Measurements from ENCODE around the gene ADAMTS17.

The ADAMTS17 gene

DNA sequence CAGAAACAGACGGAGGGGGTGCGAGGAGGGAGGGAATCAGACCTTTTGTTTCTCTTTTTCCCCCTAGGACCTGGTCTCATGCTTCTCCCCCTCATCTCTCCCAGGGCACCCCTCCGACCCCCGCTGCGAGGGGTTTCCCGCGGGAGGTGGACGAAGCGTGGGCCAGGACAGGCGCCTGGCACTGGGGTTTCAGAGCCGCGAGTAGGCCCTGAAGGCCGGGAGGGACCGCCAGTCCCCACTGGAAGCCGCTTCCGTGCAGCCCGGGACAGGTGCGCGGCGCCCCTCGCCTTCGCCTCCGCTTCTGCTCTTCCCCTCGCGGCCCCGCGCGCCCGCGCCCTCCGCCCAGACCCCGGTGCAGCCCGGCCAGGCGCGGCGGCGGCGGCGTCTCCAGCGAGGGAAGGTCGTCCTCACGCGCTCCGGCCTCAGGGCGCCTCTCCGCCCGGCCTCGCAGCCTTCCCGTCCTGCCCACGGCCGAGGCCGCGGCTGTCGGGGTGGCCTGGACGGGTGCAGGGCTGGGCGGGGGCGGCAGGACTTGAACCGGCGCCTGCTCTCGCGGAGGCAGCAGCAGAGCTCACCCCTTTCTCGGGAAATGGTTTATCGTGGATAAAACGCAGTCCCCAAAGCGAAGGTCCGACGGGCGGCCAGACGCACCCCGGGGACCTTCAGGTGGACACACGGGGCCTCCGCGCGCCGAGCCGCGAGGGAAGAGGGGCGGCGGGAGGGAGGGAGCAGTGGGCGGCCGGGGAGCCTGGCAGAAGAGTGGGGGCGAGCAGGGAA, 31.5 kb upstream of the ADAMTS17 start:
- no peak for DNase-seq (ENCODE audit: low read depth)
- TF ChIP-seq, protein P1, sequence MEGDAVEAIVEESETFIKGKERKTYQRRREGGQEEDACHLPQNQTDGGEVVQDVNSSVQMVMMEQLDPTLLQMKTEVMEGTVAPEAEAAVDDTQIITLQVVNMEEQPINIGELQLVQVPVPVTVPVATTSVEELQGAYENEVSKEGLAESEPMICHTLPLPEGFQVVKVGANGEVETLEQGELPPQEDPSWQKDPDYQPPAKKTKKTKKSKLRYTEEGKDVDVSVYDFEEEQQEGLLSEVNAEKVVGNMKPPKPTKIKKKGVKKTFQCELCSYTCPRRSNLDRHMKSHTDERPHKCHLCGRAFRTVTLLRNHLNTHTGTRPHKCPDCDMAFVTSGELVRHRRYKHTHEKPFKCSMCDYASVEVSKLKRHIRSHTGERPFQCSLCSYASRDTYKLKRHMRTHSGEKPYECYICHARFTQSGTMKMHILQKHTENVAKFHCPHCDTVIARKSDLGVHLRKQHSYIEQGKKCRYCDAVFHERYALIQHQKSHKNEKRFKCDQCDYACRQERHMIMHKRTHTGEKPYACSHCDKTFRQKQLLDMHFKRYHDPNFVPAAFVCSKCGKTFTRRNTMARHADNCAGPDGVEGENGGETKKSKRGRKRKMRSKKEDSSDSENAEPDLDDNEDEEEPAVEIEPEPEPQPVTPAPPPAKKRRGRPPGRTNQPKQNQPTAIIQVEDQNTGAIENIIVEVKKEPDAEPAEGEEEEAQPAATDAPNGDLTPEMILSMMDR (IDR thresholded peaks at IDR 0.05; ENCODE audit: low read length, missing control alignments): no peak
- H3K4me3 ChIP-seq (replicated peaks; ENCODE audit: low read depth, low read length): no peak overlapping the region

DNA sequence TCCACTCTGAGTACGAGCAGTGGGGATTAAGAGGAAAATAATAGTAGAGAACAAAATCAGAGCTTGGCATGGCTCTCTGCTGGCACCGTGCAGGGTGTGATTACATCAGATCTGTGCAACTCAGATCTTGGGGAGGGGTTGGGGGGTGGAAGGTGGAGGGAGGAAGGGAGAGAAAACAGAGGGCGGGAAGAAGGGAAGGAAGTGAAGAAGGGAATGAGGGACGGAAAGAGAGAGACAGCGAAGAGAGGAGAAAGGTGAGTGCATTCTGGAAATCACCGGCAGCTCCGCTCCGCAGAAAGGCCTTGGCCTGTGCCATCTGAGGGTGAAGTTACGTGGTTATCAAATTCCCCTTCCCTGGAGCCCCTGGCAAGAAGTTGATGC, 31.0 kb upstream of the ADAMTS17 start:
- no peak overlapping the region for H3K4me3 ChIP-seq (replicated peaks; ENCODE audit: low read depth, low read length)
- TF ChIP-seq, protein P1 (IDR thresholded peaks at IDR 0.05; ENCODE audit: low read length, missing control alignments): no peak
- DNase-seq (ENCODE audit: low read depth): no peak

DNA sequence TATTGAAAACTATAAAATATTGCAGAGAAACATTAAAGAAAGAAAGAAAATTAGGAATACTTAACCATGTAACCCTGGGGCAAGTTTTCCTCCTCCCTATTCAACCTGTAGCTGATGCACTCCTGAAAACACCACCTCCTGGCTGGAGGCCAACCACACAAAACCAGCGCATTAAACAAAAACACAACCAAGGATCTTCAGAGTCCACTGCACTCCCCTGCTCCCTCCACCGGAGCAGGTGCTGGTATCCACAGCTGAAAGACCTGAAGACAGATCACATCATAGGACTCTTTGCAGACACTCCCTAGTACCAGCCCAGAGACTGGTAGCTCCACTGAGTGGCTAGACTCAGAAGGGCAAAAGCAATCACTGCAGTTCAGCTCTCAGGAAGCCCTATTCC, 13.6 kb upstream of the ADAMTS17 start:
- H3K4me3 ChIP-seq (replicated peaks; ENCODE audit: low read depth, low read length): no peak overlapping the region
- no peak for DNase-seq (ENCODE audit: low read depth)
- TF ChIP-seq, protein P1 (IDR thresholded peaks at IDR 0.05; ENCODE audit: low read length, missing control alignments): no peak

DNA sequence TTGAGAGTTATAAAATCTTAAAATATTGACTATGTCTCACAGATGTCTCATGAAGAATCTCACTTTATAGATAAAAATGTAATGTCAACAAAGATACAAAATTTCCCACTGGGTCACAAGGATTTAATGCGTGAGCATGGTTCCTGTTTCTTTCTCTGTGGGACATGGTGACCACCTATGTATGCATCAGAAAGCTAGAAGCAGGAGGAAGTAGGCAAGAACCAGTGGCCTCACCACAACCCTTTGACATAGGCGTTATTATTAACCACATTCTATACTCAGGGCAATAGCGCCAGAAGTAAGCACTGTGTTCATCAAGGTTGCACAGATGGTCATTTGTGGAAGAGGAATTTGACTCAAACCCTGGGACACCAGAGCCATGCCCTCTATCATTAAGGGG, 11.7 kb upstream of the ADAMTS17 start:
- no peak for DNase-seq (ENCODE audit: low read depth)
- H3K4me3 ChIP-seq (replicated peaks; ENCODE audit: low read depth, low read length): no peak overlapping the region
- TF ChIP-seq, protein P1 (IDR thresholded peaks at IDR 0.05; ENCODE audit: low read length, missing control alignments): no peak

DNA sequence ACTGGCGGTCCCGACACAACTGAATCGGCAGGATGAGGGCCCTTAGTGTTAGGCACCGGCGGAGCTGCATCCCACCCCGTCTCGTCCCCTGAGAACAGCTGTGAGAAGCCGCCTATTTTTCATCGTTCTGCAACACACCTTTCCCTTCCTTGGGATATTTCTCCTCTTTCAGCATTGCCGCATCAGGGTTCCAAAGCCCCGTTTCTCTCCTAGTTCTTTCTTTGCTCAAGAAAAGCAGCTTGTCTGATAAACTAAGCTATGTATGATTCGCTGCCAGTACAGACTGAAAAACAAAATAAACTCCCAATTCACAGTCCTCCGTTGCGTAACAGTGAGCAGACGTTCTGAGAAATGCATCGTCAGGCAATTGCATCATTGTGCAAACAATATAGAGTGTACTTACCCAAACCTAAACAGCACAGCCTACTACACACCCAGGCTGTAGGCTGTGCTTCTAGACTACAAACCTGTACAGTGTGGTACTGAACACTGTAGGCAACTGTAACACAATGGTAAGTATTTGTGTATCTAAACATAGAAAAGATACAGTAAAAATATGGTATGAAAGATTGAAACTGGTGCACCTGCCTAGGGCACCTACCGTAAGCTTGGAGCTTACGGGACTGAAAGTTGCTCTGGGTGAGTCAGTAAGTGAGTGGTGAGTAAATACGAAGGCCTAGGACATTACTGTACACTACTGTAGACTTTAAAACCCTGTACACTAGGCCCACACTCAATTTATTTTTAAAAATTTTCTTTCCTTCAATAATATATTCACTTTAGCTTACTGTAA, 8.9 kb upstream of the ADAMTS17 start:
- peak; percentile 94 for DNase-seq (ENCODE audit: low read depth)
- H3K4me3 ChIP-seq (replicated peaks; ENCODE audit: low read depth, low read length): peak overlapping the region; percentile 76
- TF ChIP-seq, protein P1 (IDR thresholded peaks at IDR 0.05; ENCODE audit: low read length, missing control alignments): no peak

DNA sequence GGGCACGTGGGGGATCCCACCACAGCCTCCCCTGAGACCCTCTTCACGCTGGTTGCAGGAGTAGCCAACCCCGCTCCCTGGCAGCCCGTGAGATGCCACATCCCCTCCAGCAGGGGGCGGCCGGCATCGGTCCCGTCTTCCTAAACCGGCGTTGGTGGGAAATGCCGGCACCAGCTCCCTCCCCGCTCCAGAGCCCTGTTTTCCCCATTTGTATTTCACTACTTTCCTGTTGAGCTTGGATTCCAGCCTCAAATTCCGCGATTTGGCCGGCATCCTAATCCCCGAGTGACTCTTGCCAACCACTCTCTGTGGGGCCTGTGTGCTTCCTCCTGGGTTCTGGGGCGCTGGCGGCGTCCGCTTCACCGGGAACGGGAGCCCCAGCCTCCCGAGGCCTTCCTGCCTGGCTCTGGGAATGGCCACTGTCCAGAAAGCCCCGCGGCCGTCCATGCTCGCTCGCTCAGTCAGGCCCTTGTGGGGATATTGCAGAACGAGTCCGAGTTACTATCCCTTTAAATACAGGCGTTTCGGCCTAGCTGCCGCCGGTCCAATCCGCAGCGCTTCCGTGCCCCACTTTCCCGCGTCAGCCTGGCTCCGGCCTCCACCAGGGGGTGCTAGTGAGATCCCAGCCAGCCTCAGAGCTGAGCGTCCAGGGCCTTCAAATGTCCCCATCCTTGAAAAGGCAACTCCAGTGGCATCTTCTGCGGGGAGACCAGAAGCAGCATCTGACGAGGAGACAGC, 8.1 kb upstream of the ADAMTS17 start:
- H3K4me3 ChIP-seq (replicated peaks; ENCODE audit: low read depth, low read length): peak overlapping the region; percentile 76
- TF ChIP-seq, protein P1 (IDR thresholded peaks at IDR 0.05; ENCODE audit: low read length, missing control alignments): peak; percentile 96
- peak; percentile 93 for DNase-seq (ENCODE audit: low read depth)
